ENCODE results near the gene PRKN. TPM values are rescaled to one million over a fixed set of nuclear protein-coding genes. Genes with fewer than 3 reads are reported as not detected.

The PRKN gene
- total RNA-seq, 1 experiment from 2014 or later, result 0.34 TPM

- intact Hi-C loops (cut with micrococcal nuclease; ENCODE audit: unreplicated experiment), result no loop called here
Measured at GRCh38 chr6:162722633-162723032, 4.9 kb downstream of the PRKN start.

GRCh38 chr6:162722226-162722625 is 5.3 kb downstream of the PRKN start:
- Mint-ChIP-seq H3K9me3 (ENCODE audit: unreplicated experiment) (peaks cover 11% of the 10 kb centered on the region), H3K4me1 (ENCODE audit: low read depth, unreplicated experiment) (no peaks in the 10 kb centered on the region), H3K4me3 (ENCODE audit: unreplicated experiment) (no peak overlapping the region), H3K27me3 (ENCODE audit: insufficient read depth, unreplicated experiment) (no peaks in the 10 kb centered on the region), H3K27ac (ENCODE audit: unreplicated experiment) (no peak overlapping the region), H3K36me3 (ENCODE audit: insufficient read depth, unreplicated experiment) (no peaks in the 10 kb centered on the region)
- TF ChIP-seq, protein P1, sequence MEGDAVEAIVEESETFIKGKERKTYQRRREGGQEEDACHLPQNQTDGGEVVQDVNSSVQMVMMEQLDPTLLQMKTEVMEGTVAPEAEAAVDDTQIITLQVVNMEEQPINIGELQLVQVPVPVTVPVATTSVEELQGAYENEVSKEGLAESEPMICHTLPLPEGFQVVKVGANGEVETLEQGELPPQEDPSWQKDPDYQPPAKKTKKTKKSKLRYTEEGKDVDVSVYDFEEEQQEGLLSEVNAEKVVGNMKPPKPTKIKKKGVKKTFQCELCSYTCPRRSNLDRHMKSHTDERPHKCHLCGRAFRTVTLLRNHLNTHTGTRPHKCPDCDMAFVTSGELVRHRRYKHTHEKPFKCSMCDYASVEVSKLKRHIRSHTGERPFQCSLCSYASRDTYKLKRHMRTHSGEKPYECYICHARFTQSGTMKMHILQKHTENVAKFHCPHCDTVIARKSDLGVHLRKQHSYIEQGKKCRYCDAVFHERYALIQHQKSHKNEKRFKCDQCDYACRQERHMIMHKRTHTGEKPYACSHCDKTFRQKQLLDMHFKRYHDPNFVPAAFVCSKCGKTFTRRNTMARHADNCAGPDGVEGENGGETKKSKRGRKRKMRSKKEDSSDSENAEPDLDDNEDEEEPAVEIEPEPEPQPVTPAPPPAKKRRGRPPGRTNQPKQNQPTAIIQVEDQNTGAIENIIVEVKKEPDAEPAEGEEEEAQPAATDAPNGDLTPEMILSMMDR (IDR thresholded peaks at IDR 0.05; ENCODE audit: insufficient read depth in 1 of 2, low read depth in 1 of 2, low read length in 1 of 2, severe bottlenecking in 1 of 2, unreplicated experiment in 1 of 2), result no peak
- BruUV-seq (replicated peaks), result no TSS peak
- ChIA-PET CTCF (no interaction called here), POLR2A (no interaction called here)
- no peaks in the 10 kb centered on the region for H3K36me3 ChIP-seq (ENCODE audit: control insufficient read depth, insufficient read depth, low read length)
- H3K27me3 ChIP-seq (replicated peaks; ENCODE audit: control insufficient read depth, insufficient read depth, low read length), result no peaks in the 10 kb centered on the region
- no peak for DNase-seq
- H3K4me1 ChIP-seq, result no peaks in the 10 kb centered on the region
- intact Hi-C loops (cut with micrococcal nuclease; ENCODE audit: unreplicated experiment), result no loop called here
- H3K4me3 ChIP-seq (ENCODE audit: low read depth, low read length), result no peak overlapping the region
- no peaks in the 10 kb centered on the region for H3K9me3 ChIP-seq

More at GRCh38 chr6:162722633-162723032, 4.9 kb downstream of the PRKN start:
- H3K4me1 Mint-ChIP-seq (ENCODE audit: low read depth, unreplicated experiment), result no peaks in the 10 kb centered on the region
- H3K36me3 ChIP-seq (ENCODE audit: control insufficient read depth, insufficient read depth, low read length), result no peaks in the 10 kb centered on the region
- POLR2A ChIA-PET, result no interaction called here
- no peak overlapping the region for H3K4me3 ChIP-seq (ENCODE audit: low read depth, low read length)
- H3K9me3 Mint-ChIP-seq (ENCODE audit: unreplicated experiment), result peaks cover 11% of the 10 kb centered on the region
- no peaks in the 10 kb centered on the region for H3K36me3 Mint-ChIP-seq (ENCODE audit: insufficient read depth, unreplicated experiment)
- no peaks in the 10 kb centered on the region for H3K27me3 Mint-ChIP-seq (ENCODE audit: insufficient read depth, unreplicated experiment)
- H3K9me3 ChIP-seq, result no peaks in the 10 kb centered on the region
- H3K4me1 ChIP-seq, result no peaks in the 10 kb centered on the region
- TF ChIP-seq, protein P1 (IDR thresholded peaks at IDR 0.05; ENCODE audit: insufficient read depth in 1 of 2, low read depth in 1 of 2, low read length in 1 of 2, severe bottlenecking in 1 of 2, unreplicated experiment in 1 of 2), result no peak
- H3K4me3 Mint-ChIP-seq (ENCODE audit: unreplicated experiment), result no peak overlapping the region
- no peaks in the 10 kb centered on the region for H3K27me3 ChIP-seq (replicated peaks; ENCODE audit: control insufficient read depth, insufficient read depth, low read length)
- CTCF ChIA-PET, result no interaction called here
- no peak overlapping the region for H3K27ac Mint-ChIP-seq (ENCODE audit: unreplicated experiment)
- no TSS peak for BruUV-seq (replicated peaks)
- no peak for DNase-seq

DNA sequence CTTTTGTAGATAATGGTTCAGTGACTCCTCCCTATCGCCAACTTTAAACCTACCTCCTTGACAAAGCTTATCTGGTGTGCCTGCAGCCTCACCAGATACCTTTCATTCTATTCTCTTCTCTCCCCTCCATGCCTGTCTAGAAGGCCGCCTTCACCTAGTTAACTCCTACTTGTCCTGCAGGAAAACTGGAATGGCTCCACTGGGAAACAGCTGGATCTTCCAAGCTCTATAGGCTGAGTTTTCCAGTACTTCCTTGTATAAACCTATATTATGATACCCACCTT is 6.2 kb downstream of the PRKN start:
- no peak overlapping the region for H3K4me3 Mint-ChIP-seq (ENCODE audit: unreplicated experiment)
- intact Hi-C loops (cut with micrococcal nuclease; ENCODE audit: unreplicated experiment), result no loop called here
- no TSS peak for BruUV-seq (replicated peaks)
- H3K4me3 ChIP-seq (ENCODE audit: low read depth, low read length), result no peak overlapping the region
- ChIA-PET POLR2A (no interaction called here), CTCF (no interaction called here)
- no peaks in the 10 kb centered on the region for H3K36me3 Mint-ChIP-seq (ENCODE audit: insufficient read depth, unreplicated experiment)
- no peak for DNase-seq
- no peaks in the 10 kb centered on the region for H3K27me3 ChIP-seq (replicated peaks; ENCODE audit: control insufficient read depth, insufficient read depth, low read length)
- H3K9me3 ChIP-seq, result no peaks in the 10 kb centered on the region
- no peaks in the 10 kb centered on the region for H3K4me1 Mint-ChIP-seq (ENCODE audit: low read depth, unreplicated experiment)
- no peaks in the 10 kb centered on the region for H3K4me1 ChIP-seq
- H3K9me3 Mint-ChIP-seq (ENCODE audit: unreplicated experiment), result peaks cover 11% of the 10 kb centered on the region
- TF ChIP-seq, protein P1 (IDR thresholded peaks at IDR 0.05; ENCODE audit: insufficient read depth in 1 of 2, low read depth in 1 of 2, low read length in 1 of 2, severe bottlenecking in 1 of 2, unreplicated experiment in 1 of 2), result no peak
- H3K36me3 ChIP-seq (ENCODE audit: control insufficient read depth, insufficient read depth, low read length), result no peaks in the 10 kb centered on the region
- no peaks in the 10 kb centered on the region for H3K27me3 Mint-ChIP-seq (ENCODE audit: insufficient read depth, unreplicated experiment)
- no peak overlapping the region for H3K27ac Mint-ChIP-seq (ENCODE audit: unreplicated experiment)
